ENCODE measurements around the gene CDK12.
"Not testable (repeated sequence)": the region's sequence is repeated elsewhere in the genome, so short reads cannot be mapped to it uniquely, and the experiment has no call there.

CDK12 gene

GRCh38 chr17:39461113-39461925 is at the start of gene CDK12:
Gene CDK12 (plus strand): TSS chr17:39461486. CDS start chr17:39462072, 586 bp downstream.
- peak; percentile 100 for DNase-seq

GRCh38 chr17:39416141-39416540 is 45.1 kb upstream of the CDK12 start:
- no peak for DNase-seq

GRCh38 chr17:39429600-39429999 is 31.7 kb upstream of the CDK12 start:
- DNase-seq = no peak

GRCh38 chr17:39439868-39440267 is 21.4 kb upstream of the CDK12 start:
- DNase-seq = not testable (repeated sequence)

- DNase-seq = no peak
Observed at GRCh38 chr17:39443326-39443725, 18.0 kb upstream of the CDK12 start.

- DNase-seq = no peak
Observed at GRCh38 chr17:39447561-39447960, 13.7 kb upstream of the CDK12 start.

- no peak for DNase-seq
Observed at GRCh38 chr17:39450051-39450450, 11.2 kb upstream of the CDK12 start.

- DNase-seq = peak; percentile 99
Observed at GRCh38 chr17:39450847-39451581, 10.3 kb upstream of the CDK12 start, which contains the start of gene MED1. Gene MED1 (minus strand): TSS chr17:39451263. CDS start chr17:39451062, 201 bp downstream.

GRCh38 chr17:39455919-39456318 is 5.4 kb upstream of the CDK12 start:
- DNase-seq = no peak

GRCh38 chr17:39461926-39462569 is 762 bp downstream of the CDK12 start:
- no peak for DNase-seq

GRCh38 chr17:39462631-39463375 is 1.5 kb downstream of the CDK12 start:
- DNase-seq = no peak

- not testable (repeated sequence) for DNase-seq
Observed at GRCh38 chr17:39464639-39465181, 3.4 kb downstream of the CDK12 start.

GRCh38 chr17:39468610-39469009 is 7.3 kb downstream of the CDK12 start:
- DNase-seq = not testable (repeated sequence)

GRCh38 chr17:39473310-39473709 is 12.0 kb downstream of the CDK12 start:
- no peak for DNase-seq

GRCh38 chr17:39479631-39480030 is 18.3 kb downstream of the CDK12 start:
- not testable (repeated sequence) for DNase-seq

GRCh38 chr17:39483506-39483905 is 22.2 kb downstream of the CDK12 start:
- no peak for DNase-seq

- no peak for DNase-seq
Observed at GRCh38 chr17:39484178-39484577, 22.9 kb downstream of the CDK12 start.

GRCh38 chr17:39485555-39485954 is 24.3 kb downstream of the CDK12 start:
- DNase-seq = peak; percentile 87

GRCh38 chr17:39486242-39486641 is 25.0 kb downstream of the CDK12 start:
- DNase-seq = peak; percentile 59

GRCh38 chr17:39487490-39487889 is 26.2 kb downstream of the CDK12 start:
- DNase-seq = not testable (repeated sequence)

- peak; percentile 8 for DNase-seq
Observed at GRCh38 chr17:39487946-39488345, 26.7 kb downstream of the CDK12 start.

- DNase-seq = not testable (repeated sequence)
Observed at GRCh38 chr17:39496921-39497320, 35.6 kb downstream of the CDK12 start.
